HG03342 (cell line): Measurements from ENCODE around the gene CORO2B.

ENCODE experiments used
- ATAC-seq: cut with Tn5 transposase; IDR thresholded peaks from one replicate; pipeline ENCODE4 v1.9.1; 2021; ENCODE audit warnings: mild to moderate bottlenecking, moderate library complexity; ENCODE audit not compliant: unreplicated experiment

CORO2B gene

DNA sequence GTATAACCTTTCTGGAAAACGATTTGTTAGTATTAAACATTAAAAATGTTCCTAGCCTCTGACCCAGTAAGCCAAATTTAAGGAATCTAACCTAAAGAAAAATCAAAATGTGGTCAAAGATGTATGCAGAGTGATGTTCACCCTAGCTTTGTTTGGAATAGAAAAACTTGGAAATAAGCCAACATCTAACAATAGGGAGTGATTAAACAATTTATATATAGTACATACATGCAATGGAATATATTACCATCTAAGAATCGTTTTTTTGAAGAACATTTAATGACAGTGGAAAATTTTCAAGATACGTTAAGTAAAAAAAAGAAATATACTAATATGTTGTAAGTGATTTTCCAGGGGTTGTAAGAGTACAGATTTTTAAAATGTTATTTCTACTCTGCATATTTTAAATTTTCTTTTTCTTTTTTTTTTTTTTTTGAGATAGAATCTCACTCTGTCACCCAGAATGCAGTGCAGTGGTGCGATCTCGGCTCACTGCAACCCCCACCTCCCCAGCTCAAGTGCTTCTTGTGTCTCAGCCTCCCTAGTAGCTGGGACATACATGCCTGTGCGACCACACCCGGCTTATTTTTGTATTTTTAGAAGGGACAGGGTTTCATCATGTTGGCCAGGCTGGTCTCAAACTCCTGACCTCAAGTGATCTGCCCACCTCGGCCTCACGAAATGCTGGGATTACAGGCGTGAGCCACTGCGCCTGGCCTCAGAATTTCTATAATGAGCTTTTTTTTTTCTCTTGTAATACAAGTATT, 187.0 kb downstream of the CORO2B start:
- no peak for ATAC-seq

- ATAC-seq, result no peak
Observed at GRCh38 chr15:68767833-68768232, 189.0 kb downstream of the CORO2B start.

GRCh38 chr15:68768321-68768720, 189.5 kb downstream of the CORO2B start:
- ATAC-seq, result no peak

DNA sequence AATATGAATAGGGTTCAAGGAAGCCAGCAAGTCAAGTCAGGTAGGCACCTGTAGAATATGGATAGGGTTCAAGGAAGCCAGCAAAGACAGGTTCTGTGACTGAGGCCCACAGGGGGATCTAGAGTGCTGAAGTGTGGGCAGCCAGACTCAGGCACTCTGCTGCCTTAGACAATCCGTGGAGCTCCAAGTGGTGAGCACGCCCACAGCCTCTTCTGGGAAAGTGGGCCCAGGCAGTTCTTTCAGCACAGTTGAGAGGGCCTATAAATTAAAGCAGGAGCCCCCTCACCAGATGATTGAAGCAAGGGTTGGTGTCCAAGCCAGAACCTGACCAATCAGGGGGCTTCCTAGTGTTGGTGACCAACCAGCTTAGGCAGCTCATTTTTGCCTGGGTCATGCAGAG, 190.9 kb downstream of the CORO2B start:
- no peak for ATAC-seq

- no peak for ATAC-seq
Observed at GRCh38 chr15:68770216-68770615, 191.4 kb downstream of the CORO2B start.

- no peak for ATAC-seq
Observed at GRCh38 chr15:68773036-68773435, 194.2 kb downstream of the CORO2B start.

DNA sequence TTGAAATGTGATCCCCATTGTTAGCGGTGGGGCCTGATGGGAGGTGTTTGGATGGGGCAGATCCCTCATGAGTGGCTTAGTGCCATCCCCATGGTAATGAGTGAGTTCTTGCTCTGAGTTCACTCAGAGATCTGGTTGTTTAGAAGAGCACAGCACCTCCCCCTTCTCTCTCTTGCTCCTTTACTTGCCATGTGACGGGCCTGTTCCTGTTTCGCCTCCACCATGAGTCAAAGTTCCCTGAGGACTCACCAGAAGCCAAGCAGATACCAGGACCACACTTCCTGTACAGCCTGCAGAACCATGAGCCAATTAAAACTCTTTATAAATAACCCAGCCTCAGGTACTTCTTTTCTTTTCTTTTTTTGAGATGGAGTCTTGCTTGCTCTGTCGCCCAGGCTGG, 195.3 kb downstream of the CORO2B start:
- no peak for ATAC-seq

DNA sequence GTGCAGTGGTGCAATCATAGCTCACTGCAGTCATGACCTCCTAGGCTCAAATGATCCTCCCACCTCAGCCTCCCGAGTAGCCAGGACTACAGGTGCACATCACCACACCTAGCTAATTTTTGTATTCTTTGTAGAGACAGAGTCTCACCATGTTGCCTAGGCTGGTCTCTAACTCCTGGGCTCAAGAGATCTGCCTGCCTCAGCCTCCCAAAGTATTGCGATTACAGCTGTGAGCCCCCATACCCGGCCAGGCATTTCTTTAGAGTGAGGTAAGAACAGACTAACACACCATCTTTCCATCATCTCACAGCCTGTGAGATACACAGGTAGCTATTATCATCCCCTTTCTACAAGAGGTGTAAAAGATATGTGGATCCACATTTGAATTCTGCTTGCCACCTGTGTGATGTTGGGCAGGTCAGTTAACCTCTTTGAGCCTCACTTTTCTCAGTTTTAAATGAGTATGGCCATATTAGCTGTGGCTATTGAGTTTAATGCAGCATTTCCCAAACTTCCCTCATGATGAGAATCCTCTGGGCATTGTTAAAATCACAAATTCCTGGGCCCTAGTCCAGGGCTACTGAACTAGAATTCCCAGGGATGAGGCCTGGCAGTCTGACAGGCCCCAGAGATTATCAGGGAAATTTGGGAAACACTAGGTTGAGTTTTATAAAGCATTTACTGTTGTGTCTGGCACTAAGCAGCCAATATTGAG, 195.9 kb downstream of the CORO2B start:
- ATAC-seq, result no peak

DNA sequence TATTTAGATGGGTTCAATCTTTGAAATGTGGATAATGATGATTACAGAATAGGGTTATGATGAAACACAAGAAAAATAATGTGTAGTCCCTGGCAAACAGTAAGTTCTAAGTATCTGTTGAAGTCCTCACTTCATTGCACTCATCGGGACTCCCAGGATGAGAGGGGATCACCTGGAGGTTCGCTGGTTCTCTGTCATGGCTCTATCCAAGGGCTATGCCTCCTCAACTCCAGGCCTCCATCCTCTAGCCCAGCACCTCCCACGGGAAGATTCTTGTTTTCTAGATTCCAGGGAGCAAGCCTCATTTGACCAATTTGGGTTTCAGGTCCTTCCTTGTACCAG, 196.4 kb downstream of the CORO2B start:
- ATAC-seq, result no peak

GRCh38 chr15:68775671-68776476, 197.1 kb downstream of the CORO2B start:
- ATAC-seq, result no peak

DNA sequence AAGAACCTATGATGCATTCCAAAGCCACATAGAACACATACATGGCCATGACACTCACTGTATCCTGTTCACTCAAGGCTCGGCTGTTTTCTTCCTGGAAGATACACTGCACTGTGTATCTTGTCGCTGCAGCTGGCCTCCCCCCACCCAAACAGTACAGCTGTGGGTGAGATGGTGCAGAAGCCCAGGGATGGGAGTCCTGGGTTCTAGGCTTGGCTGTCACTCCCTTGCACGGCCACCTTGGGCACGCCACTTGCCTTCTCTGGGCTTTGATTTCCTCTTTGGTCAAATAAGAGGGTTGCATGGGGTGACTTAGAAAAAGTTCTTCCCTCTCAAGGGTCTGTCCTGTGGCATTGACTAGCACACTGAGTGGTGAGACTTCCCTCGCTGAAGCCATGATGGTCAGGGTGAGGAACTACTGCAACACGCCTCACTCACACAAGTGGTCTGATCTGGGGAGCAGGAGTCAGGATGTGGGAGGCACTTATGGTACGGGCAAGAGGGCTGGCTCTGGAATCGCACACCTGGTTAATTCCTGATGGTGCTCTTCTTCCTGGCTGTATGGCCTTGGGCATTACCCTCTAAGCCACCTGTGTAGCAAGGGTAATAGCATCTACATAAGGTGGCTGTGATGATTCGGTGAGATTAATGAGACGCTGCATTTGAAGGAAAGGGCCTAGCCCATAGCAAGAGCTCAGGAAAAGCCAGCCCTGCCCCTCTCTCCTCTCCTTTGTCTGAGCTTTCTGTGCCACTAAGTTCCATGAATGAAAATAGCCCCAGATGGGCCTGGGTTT, 197.9 kb downstream of the CORO2B start:
- no peak for ATAC-seq
